Endodermal cell (in vitro differentiated cells): ENCODE data around the gene MICAL3. TPM values are rescaled to one million over a fixed set of nuclear protein-coding genes. Genes with fewer than 3 reads are reported as not detected.
A peak's percentile ranks its signal among the peaks of the same experiment; 100 is the strongest.

Experiments
- DNase-seq: peaks from one replicate; pipeline ENCODE4 v3.0.0-alpha.2; 2017
- H3K27ac ChIP-seq: 2 replicates; pipeline ENCODE4 v1.5.1; 2013; ENCODE audit warnings: mild to moderate bottlenecking, low read depth, low read length, moderate library complexity
- H3K27me3 ChIP-seq: 2 replicates; pipeline ENCODE4 v1.6.1; 2013; ENCODE audit warnings: mild to moderate bottlenecking, low read length, moderate library complexity; ENCODE audit not compliant: insufficient read depth, control insufficient read depth, poor library complexity, severe bottlenecking
- H3K36me3 ChIP-seq: 2 replicates; pipeline ENCODE4 v1.7.0; 2013; ENCODE audit warnings: mild to moderate bottlenecking, low read length, moderate library complexity; ENCODE audit not compliant: control insufficient read depth, insufficient read depth
- H3K4me1 ChIP-seq: one replicate; pipeline ENCODE4 v1.7.0; 2013; ENCODE audit warnings: low read length; ENCODE audit not compliant: control insufficient read depth, insufficient read depth
- H3K4me3 ChIP-seq: 2 replicates; pipeline ENCODE4 v1.5.1; 2013; ENCODE audit warnings: mild to moderate bottlenecking, low read length, moderate library complexity
- H3K9ac ChIP-seq: 2 replicates; pipeline ENCODE4 v1.6.1; 2013; ENCODE audit warnings: mild to moderate bottlenecking, low read length, moderate library complexity; ENCODE audit not compliant: poor library complexity, severe bottlenecking; ENCODE audit errors: extremely low read depth
- H3K9me3 ChIP-seq: 2 replicates; pipeline ENCODE4 v1.6.1; 2013; ENCODE audit warnings: mild to moderate bottlenecking, low read length, moderate library complexity; ENCODE audit not compliant: control insufficient read depth
- H3K27ac Mint-ChIP-seq: 2 replicates; pipeline ENCODE4 v1.8.0; 2020; ENCODE audit warnings: mixed read lengths
- H3K27me3 Mint-ChIP-seq: 2 replicates; pipeline ENCODE4 v1.8.0; 2021; ENCODE audit warnings: mild to moderate bottlenecking, mixed read lengths; ENCODE audit not compliant: insufficient read depth
- H3K36me3 Mint-ChIP-seq: 2 replicates; pipeline ENCODE4 v1.8.0; 2020; ENCODE audit warnings: low read depth, mixed read lengths
- H3K4me1 Mint-ChIP-seq: 2 replicates; pipeline ENCODE4 v1.8.0; 2020; ENCODE audit warnings: mixed read lengths
- H3K4me3 Mint-ChIP-seq: 2 replicates; pipeline ENCODE4 v1.8.0; 2020; ENCODE audit warnings: mild to moderate bottlenecking, moderate library complexity, mixed read lengths
- H3K9me3 Mint-ChIP-seq: 2 replicates; pipeline ENCODE4 v1.8.0; 2020; ENCODE audit warnings: mild to moderate bottlenecking, mixed read lengths
- CTCF ChIP-seq: fragments of 200-600 bp; sonication (generic); conservative IDR thresholded peaks from 2 replicates; pipeline ENCODE4 v1.5.0; 2021; ENCODE audit warnings: antibody characterized with exemption, mild to moderate bottlenecking
- WGBS, 2 experiments: methylation state at CpG; one replicate each; pipeline versions ENCODE4 v1.1.5 to v1.1.7; 2013; ENCODE audit warnings: missing lambda C conversion rate in 2 of 2, mixed read lengths in 1 of 2; ENCODE audit not compliant: insufficient coverage in 1 of 2, insufficient read length in 1 of 2; 5-methylcytosine and 5-hydroxymethylcytosine counted together
- total RNA-seq, 2 donors: library from RNA; stranded (reverse); fragmentation: NEBNext Ultra II Directional in 1 of 2; extraction: Animal tissue kit (Norgen Biotek cat#: 25700) in 1 of 2; gene quantifications; 2 replicates in 1 of 2; 3 replicates in 1 of 2; pipeline ENCODE4 v1.2.1, GENCODE V29; 2021

The MICAL3 gene
- total RNA-seq, 2 donors from 2014 or later: 42.8 to 48.1 TPM

DNA sequence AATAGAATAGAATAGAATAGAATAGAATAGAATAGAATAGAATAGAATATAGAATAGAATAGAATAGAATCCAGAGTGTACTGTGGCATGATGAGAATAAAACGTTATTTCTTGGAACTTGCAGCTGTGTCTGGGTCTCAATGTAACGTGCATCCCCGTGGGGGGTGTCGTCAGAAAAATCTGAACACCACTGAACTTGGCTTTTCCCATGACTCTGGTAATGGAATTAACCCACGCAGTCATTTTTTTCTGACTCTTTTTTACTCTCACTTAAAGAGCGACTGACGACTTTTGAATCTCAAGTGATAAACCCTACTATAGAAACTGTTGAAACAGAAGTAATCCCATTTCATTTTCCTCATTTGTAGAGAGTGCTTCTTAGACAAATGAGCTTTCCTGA lies 157.7 kb downstream of the MICAL3 start:
- Histone ChIP-seq H3K27me3 (no peaks in the 10 kb centered on the region), H3K4me1 (no peaks in the 10 kb centered on the region), H3K4me3 (no peak overlapping the region), H3K36me3 (peaks cover 36% of the 10 kb centered on the region), H3K9ac (no peak overlapping the region), H3K27ac (no peak overlapping the region), H3K9me3 (no peaks in the 10 kb centered on the region)
- Mint-ChIP-seq H3K9me3 (no peaks in the 10 kb centered on the region), H3K27me3 (no peaks in the 10 kb centered on the region), H3K4me3 (no peak overlapping the region), H3K36me3 (peaks cover 45% of the 10 kb centered on the region), H3K27ac (no peak overlapping the region), H3K4me1 (no peaks in the 10 kb centered on the region)
- TF ChIP-seq CTCF: no peak
- no peak for DNase-seq
- 93 to 97% methylated on average over 7 of the region's 7 CpGs for WGBS, 2 experiments

- Mint-ChIP-seq H3K9me3 (no peaks in the 10 kb centered on the region), H3K27me3 (no peaks in the 10 kb centered on the region), H3K36me3 (peaks cover 40% of the 10 kb centered on the region), H3K4me3 (no peak overlapping the region), H3K27ac (no peak overlapping the region), H3K4me1 (no peaks in the 10 kb centered on the region)
- no peak for DNase-seq
- H3K27me3 ChIP-seq: no peaks in the 10 kb centered on the region
- no peaks in the 10 kb centered on the region for H3K4me1 ChIP-seq
- peak overlapping the region; percentile 80 for H3K27ac ChIP-seq
- H3K36me3 ChIP-seq: peaks cover 32% of the 10 kb centered on the region
- H3K9ac ChIP-seq: no peak overlapping the region
- H3K4me3 ChIP-seq: no peak overlapping the region
- no peak for TF ChIP-seq CTCF
- WGBS, 2 experiments: 91 to 100% methylated on average over 1 to 4 of the region's 5 CpGs
- no peaks in the 10 kb centered on the region for H3K9me3 ChIP-seq
Measured at GRCh38 chr22:17866127-17866526, 158.2 kb downstream of the MICAL3 start.

- Mint-ChIP-seq H3K27ac (no peak overlapping the region), H3K27me3 (no peaks in the 10 kb centered on the region), H3K4me3 (no peak overlapping the region), H3K36me3 (peaks cover 35% of the 10 kb centered on the region), H3K4me1 (no peaks in the 10 kb centered on the region), H3K9me3 (no peaks in the 10 kb centered on the region)
- no peaks in the 10 kb centered on the region for H3K9me3 ChIP-seq
- peaks cover 29% of the 10 kb centered on the region for H3K36me3 ChIP-seq
- no peak overlapping the region for H3K9ac ChIP-seq
- DNase-seq: no peak
- TF ChIP-seq CTCF: no peak
- H3K27me3 ChIP-seq: no peaks in the 10 kb centered on the region
- peak overlapping the region; percentile 80 for H3K27ac ChIP-seq
- H3K4me3 ChIP-seq: no peak overlapping the region
- no peaks in the 10 kb centered on the region for H3K4me1 ChIP-seq
- 91 to 94% methylated on average over 15 to 21 of the region's 23 CpGs for WGBS, 2 experiments
Measured at GRCh38 chr22:17865183-17866055, 158.9 kb downstream of the MICAL3 start.
